COLO829 (cell line): Measurements from ENCODE around the gene SNX18.
"Not testable (repeated sequence)": the region's sequence is repeated elsewhere in the genome, so short reads cannot be mapped to it uniquely, and the experiment has no call there.

Experiments
- DNase-seq: peaks from one replicate; pipeline ENCODE4 v3.0.0; 2012; ENCODE audit warnings: low spot score

Gene SNX18

GRCh38 chr5:54517512-54518145 is at the start of gene SNX18:
TSS of gene SNX18 (plus strand) at chr5:54517759. CDS start at chr5:54517953, 194 bp downstream.
- peak; percentile 68 for DNase-seq

GRCh38 chr5:54469622-54470021 is 47.9 kb upstream of the SNX18 start:
- no peak for DNase-seq

- no peak for DNase-seq
Observed at GRCh38 chr5:54470128-54470527, 47.4 kb upstream of the SNX18 start.

- DNase-seq: no peak
Observed at GRCh38 chr5:54470677-54471076, 46.9 kb upstream of the SNX18 start.

- DNase-seq: no peak
Observed at GRCh38 chr5:54471398-54471797, 46.2 kb upstream of the SNX18 start.

GRCh38 chr5:54476682-54477081 is 40.9 kb upstream of the SNX18 start:
- no peak for DNase-seq

- no peak for DNase-seq
Observed at GRCh38 chr5:54477941-54478478, 39.5 kb upstream of the SNX18 start.

- no peak for DNase-seq
Observed at GRCh38 chr5:54480296-54480695, 37.3 kb upstream of the SNX18 start.

GRCh38 chr5:54484219-54484894 is 33.2 kb upstream of the SNX18 start:
- DNase-seq: no peak

GRCh38 chr5:54485659-54486058 is 31.9 kb upstream of the SNX18 start:
- DNase-seq: not testable (repeated sequence)

- DNase-seq: not testable (repeated sequence)
Observed at GRCh38 chr5:54489648-54489979, 27.9 kb upstream of the SNX18 start.

- no peak for DNase-seq
Observed at GRCh38 chr5:54491326-54491725, 26.2 kb upstream of the SNX18 start.

GRCh38 chr5:54492178-54492577 is 25.4 kb upstream of the SNX18 start:
- DNase-seq: peak; percentile 18

GRCh38 chr5:54495027-54495426 is 22.5 kb upstream of the SNX18 start:
- DNase-seq: no peak

- no peak for DNase-seq
Observed at GRCh38 chr5:54514291-54514690, 3.3 kb upstream of the SNX18 start.

- DNase-seq: no peak
Observed at GRCh38 chr5:54514841-54515432, 2.6 kb upstream of the SNX18 start.

- no peak for DNase-seq
Observed at GRCh38 chr5:54515634-54516033, 1.9 kb upstream of the SNX18 start.

GRCh38 chr5:54516051-54516655 is 1.4 kb upstream of the SNX18 start:
- DNase-seq: no peak

- DNase-seq: no peak
Observed at GRCh38 chr5:54517174-54517511, 416 bp upstream of the SNX18 start.

- no peak for DNase-seq
Observed at GRCh38 chr5:54518146-54518817, 723 bp downstream of the SNX18 start.

- DNase-seq: no peak
Observed at GRCh38 chr5:54518818-54519508, 1.4 kb downstream of the SNX18 start.

- no peak for DNase-seq
Observed at GRCh38 chr5:54519509-54519876, 1.9 kb downstream of the SNX18 start.
